ENCODE data around the gene KAT6B. TPM values are rescaled to one million over a fixed set of nuclear protein-coding genes. Genes with fewer than 3 reads are reported as not detected.

The KAT6B gene
- total and polyA plus RNA-seq, 4 donors = 8.5 to 47.5 (median 21.4) TPM

DNA sequence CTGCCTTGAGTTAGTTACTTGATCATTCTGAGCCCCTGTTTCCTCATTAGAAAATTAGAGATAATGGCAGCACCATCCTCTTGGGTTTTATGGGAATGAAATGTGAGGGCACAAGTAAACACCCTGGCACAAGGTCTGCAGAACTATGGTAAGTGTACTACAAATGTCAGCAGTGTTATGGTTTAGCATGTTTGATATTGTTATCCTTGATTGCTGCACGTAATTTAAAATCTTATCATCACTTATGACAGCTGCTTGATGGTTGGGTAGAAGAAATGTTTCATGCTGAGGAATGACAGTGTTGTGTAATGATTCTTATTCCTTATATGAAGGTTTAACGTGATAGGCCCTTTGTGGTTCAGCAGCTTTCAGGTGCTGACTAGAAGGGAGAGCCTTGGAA, 134.3 kb downstream of the KAT6B start:
- Histone ChIP-seq H3K27ac (ENCODE audit: low read depth in 1 of 2, low read length in 2 of 2) (no peak overlapping the region), H3K36me3 (ENCODE audit: control insufficient read depth in 1 of 2, insufficient read depth in 2 of 2, low read length in 1 of 2) (no peaks in the 10 kb centered on the region), H3K27me3 (ENCODE audit: control insufficient read depth in 1 of 2, insufficient read depth in 2 of 2, low read length in 1 of 2) (no peaks in the 10 kb centered on the region), H3K4me1 (ENCODE audit: control insufficient read depth in 1 of 2, insufficient read depth in 2 of 2, low read length in 2 of 2) (peaks cover 0 to 9% of the 10 kb centered on the region in 2 donors), H3K4me3 (ENCODE audit: low read length in 2 of 2) (no peak overlapping the region), H3K9me3 (ENCODE audit: control insufficient read depth, low read length) (no peaks in the 10 kb centered on the region)
- WGBS, 2 donors = 76 to 88% methylated on average over 2 of the region's 2 CpGs
- no peak for ATAC-seq (ENCODE audit: low FRiP score)
- intact Hi-C loops (cut with DNase I) = no loop called here
- DNase-seq = no peak

DNA sequence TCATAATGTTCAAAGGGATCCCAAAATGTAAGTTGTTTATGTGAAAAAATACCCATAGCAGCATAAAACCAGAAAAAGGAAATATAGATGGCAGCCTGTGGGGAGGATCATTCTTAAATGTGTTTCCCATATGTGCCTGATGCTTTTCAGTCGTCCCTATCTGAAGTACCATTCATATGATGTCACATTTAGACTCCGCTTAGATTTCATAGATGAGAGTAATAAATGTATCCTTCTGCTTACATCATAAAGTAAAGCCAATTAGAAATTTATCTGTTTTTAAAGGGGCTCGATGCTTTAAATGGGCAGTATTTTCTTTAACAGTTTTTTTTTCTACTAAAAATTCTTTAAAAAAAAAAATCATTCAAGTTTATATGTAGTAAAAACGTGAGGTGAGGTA, 136.1 kb downstream of the KAT6B start:
- no peak for ATAC-seq (ENCODE audit: low FRiP score)
- intact Hi-C loops (cut with DNase I) = no loop called here

DNA sequence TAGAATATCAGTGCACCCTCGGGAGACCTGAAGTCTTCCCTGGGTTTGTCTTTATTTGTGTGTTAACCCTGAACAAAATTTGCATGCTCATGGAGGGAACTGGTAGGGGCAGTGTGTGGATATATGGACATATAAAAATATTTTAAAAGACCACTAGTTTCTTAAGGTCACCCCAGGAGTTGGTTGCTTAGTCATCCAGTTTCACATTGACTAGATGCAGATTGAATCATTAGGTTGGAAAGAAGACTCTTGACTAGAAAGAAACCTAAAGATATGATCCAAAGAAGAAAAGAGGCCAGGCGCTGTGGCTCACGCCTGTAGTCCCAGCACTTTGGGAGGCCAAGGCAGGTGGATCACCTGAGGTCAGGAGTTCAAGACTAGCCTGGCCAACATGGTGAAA, 137.1 kb downstream of the KAT6B start:
- no peaks in the 10 kb centered on the region for H3K36me3 ChIP-seq (ENCODE audit: control insufficient read depth in 1 of 2, insufficient read depth in 2 of 2, low read length in 1 of 2)
- peaks cover 2% of the 10 kb centered on the region in 2 donors for H3K4me1 ChIP-seq (ENCODE audit: control insufficient read depth in 1 of 2, insufficient read depth in 2 of 2, low read length in 2 of 2)
- no peaks in the 10 kb centered on the region for H3K9me3 ChIP-seq (ENCODE audit: control insufficient read depth, low read length)
- WGBS, 2 donors = 95 to 99% methylated on average over 3 of the region's 3 CpGs
- ATAC-seq (ENCODE audit: low FRiP score) = no peak
- no peak overlapping the region for H3K27ac ChIP-seq (ENCODE audit: low read depth in 1 of 2, low read length in 2 of 2)
- no peak for DNase-seq
- intact Hi-C loops (cut with DNase I) = no loop called here
- H3K27me3 ChIP-seq (ENCODE audit: control insufficient read depth in 1 of 2, insufficient read depth in 2 of 2, low read length in 1 of 2) = no peaks in the 10 kb centered on the region
- no peak overlapping the region for H3K4me3 ChIP-seq (ENCODE audit: low read length in 2 of 2)

More for the DNA sequence above, 136.1 kb downstream of the KAT6B start:
- H3K4me1 ChIP-seq (ENCODE audit: control insufficient read depth in 1 of 2, insufficient read depth in 2 of 2, low read length in 2 of 2) = peaks cover 0 to 6% of the 10 kb centered on the region in 2 donors
- H3K36me3 ChIP-seq (ENCODE audit: control insufficient read depth in 1 of 2, insufficient read depth in 2 of 2, low read length in 1 of 2) = no peaks in the 10 kb centered on the region
- 79% methylated on average over 4 of the region's 4 CpGs for WGBS, 2 donors
- no peaks in the 10 kb centered on the region for H3K9me3 ChIP-seq (ENCODE audit: control insufficient read depth, low read length)
- no peak overlapping the region for H3K27ac ChIP-seq (ENCODE audit: low read depth in 1 of 2, low read length in 2 of 2)
- H3K27me3 ChIP-seq (ENCODE audit: control insufficient read depth in 1 of 2, insufficient read depth in 2 of 2, low read length in 1 of 2) = no peaks in the 10 kb centered on the region
- H3K4me3 ChIP-seq (ENCODE audit: low read length in 2 of 2) = no peak overlapping the region
- DNase-seq = no peak

DNA sequence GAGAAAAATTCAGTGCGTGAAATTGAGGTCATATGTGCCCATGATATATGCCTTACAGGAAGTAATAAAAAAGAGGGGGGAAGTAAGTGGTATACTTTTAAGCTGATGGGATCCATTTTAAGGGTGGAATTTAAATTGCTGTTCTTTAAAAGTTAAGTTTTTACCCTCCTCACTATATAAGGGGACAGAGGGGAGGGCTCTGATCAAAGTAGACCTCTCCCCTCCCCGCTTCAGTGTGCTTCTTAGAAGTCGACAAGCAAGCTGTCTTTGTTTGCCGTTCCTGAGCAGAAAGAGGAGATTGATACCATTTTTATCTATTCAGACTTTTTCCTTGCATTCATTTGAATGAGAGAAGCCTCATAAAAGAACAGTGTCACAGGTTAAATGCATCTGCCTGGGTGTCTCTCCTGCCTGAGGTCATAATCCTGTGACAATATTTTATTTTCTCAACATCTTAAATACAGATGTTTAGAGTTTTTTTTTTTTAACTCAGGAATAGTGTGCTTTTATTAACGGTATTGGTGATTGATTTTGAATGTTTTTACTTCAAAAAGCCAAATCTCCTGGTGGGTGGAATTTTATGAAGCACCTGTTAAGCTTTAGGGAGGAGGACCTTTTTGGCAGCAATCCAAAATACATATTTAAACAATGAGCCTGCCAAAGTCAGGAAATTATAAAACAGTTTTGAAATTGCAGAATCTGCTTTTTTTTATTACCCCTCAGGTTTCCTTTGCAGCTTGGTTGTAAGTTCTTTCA, 141.7 kb downstream of the KAT6B start:
- Histone ChIP-seq H3K9me3 (ENCODE audit: control insufficient read depth, low read length) (no peaks in the 10 kb centered on the region), H3K27me3 (ENCODE audit: control insufficient read depth in 1 of 2, insufficient read depth in 2 of 2, low read length in 1 of 2) (no peaks in the 10 kb centered on the region), H3K27ac (ENCODE audit: low read depth in 1 of 2, low read length in 2 of 2) (no peak overlapping the region), H3K4me1 (ENCODE audit: control insufficient read depth in 1 of 2, insufficient read depth in 2 of 2, low read length in 2 of 2) (peaks cover 2 to 3% of the 10 kb centered on the region in 2 donors), H3K36me3 (ENCODE audit: control insufficient read depth in 1 of 2, insufficient read depth in 2 of 2, low read length in 1 of 2) (no peaks in the 10 kb centered on the region), H3K4me3 (ENCODE audit: low read length in 2 of 2) (no peak overlapping the region)
- DNase-seq (no peak), ATAC-seq (ENCODE audit: low FRiP score) (no peak)
- whole genome bisulfite sequencing, 2 donors = 57 to 65% methylated on average over 5 of the region's 5 CpGs
- intact Hi-C loops (cut with DNase I) = no loop called here

DNA sequence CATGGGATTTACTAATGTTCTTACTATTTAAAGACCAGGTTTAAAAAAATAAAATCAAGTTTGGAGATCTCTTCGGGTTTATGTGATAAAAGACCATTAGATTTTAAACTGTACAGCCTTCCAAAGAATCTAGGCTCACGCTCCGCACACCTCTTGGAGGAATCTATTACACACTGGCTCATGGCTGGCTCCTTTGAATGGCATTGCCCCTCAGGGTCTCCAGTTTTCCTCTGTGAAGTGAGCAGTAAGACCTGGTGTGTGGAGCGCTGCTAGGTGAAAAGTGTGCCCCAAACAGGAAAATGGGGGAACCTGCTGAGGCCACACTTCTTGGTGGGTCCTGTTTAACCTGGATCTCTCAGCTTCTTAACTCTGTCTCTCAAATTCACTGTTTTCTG, 142.3 kb downstream of the KAT6B start:
- no peaks in the 10 kb centered on the region for H3K36me3 ChIP-seq (ENCODE audit: control insufficient read depth in 1 of 2, insufficient read depth in 2 of 2, low read length in 1 of 2)
- H3K4me3 ChIP-seq (ENCODE audit: low read length in 2 of 2) = no peak overlapping the region
- WGBS, 2 donors = 56 to 58% methylated on average over 4 of the region's 4 CpGs

DNA sequence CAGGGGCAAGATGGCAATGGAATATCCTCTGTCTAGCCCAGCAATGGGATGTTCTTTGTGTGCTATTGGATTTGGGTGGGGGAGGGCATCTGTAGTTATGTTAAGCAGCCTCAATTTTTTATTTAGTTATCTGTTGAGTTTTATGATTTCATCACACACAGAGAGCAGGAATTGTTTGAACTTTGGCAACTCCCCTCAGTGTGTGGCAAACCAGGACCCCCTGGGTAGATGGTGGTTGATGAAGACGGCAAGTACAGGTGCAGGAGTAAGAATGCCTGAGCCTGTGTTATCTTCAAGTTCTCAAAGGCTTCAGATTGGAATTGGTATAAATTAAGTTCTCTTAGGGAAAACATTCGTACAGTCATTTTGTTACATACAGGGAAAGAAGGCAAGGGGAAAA, 142.7 kb downstream of the KAT6B start:
- no peaks in the 10 kb centered on the region for H3K27me3 ChIP-seq (ENCODE audit: control insufficient read depth in 1 of 2, insufficient read depth in 2 of 2, low read length in 1 of 2)
- no peak for ATAC-seq (ENCODE audit: low FRiP score)
- 93 to 98% methylated on average over 2 of the region's 2 CpGs for WGBS, 2 donors
- H3K27ac ChIP-seq (ENCODE audit: low read depth in 1 of 2, low read length in 2 of 2) = no peak overlapping the region
- intact Hi-C loops (cut with DNase I) = no loop called here
- H3K4me1 ChIP-seq (ENCODE audit: control insufficient read depth in 1 of 2, insufficient read depth in 2 of 2, low read length in 2 of 2) = peaks cover 2 to 3% of the 10 kb centered on the region in 2 donors
- H3K9me3 ChIP-seq (ENCODE audit: control insufficient read depth, low read length) = no peaks in the 10 kb centered on the region
- H3K36me3 ChIP-seq (ENCODE audit: control insufficient read depth in 1 of 2, insufficient read depth in 2 of 2, low read length in 1 of 2) = no peaks in the 10 kb centered on the region
- no peak overlapping the region for H3K4me3 ChIP-seq (ENCODE audit: low read length in 2 of 2)
- DNase-seq = no peak

More for the DNA sequence above, 142.3 kb downstream of the KAT6B start:
- DNase-seq (no peak), ATAC-seq (ENCODE audit: low FRiP score) (no peak)
- Histone ChIP-seq H3K4me1 (ENCODE audit: control insufficient read depth in 1 of 2, insufficient read depth in 2 of 2, low read length in 2 of 2) (peaks cover 2 to 3% of the 10 kb centered on the region in 2 donors), H3K9me3 (ENCODE audit: control insufficient read depth, low read length) (no peaks in the 10 kb centered on the region), H3K27ac (ENCODE audit: low read depth in 1 of 2, low read length in 2 of 2) (no peak overlapping the region), H3K27me3 (ENCODE audit: control insufficient read depth in 1 of 2, insufficient read depth in 2 of 2, low read length in 1 of 2) (no peaks in the 10 kb centered on the region)
- intact Hi-C loops (cut with DNase I) = no loop called here

DNA sequence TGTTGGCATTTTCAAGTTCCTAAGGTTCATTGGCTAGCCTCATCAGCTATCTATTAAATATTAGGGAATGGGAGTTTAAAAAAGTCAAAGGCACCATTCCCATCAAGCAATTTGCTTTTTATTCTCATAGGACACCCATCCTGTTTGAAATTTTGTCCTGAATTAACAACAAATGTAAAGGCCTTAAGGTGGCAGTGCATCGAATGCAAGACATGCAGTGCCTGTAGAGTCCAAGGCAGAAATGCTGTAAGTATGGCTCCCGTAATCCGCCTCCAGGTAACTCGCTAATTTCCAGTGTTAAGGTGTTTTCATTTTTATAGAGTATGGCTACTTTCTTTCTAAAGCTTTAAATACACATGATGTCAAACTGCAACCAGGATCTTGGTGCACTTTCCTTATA, 143.1 kb downstream of the KAT6B start:
- WGBS, 2 donors = 96% methylated on average over 4 of the region's 4 CpGs
- intact Hi-C loops (cut with DNase I) = no loop called here
- no peak overlapping the region for H3K27ac ChIP-seq (ENCODE audit: low read depth in 1 of 2, low read length in 2 of 2)
- no peak overlapping the region for H3K4me3 ChIP-seq (ENCODE audit: low read length in 2 of 2)
- ATAC-seq (ENCODE audit: low FRiP score) (no peak), DNase-seq (no peak)
- H3K27me3 ChIP-seq (ENCODE audit: control insufficient read depth in 1 of 2, insufficient read depth in 2 of 2, low read length in 1 of 2) = no peaks in the 10 kb centered on the region
- H3K9me3 ChIP-seq (ENCODE audit: control insufficient read depth, low read length) = no peaks in the 10 kb centered on the region
- no peaks in the 10 kb centered on the region for H3K36me3 ChIP-seq (ENCODE audit: control insufficient read depth in 1 of 2, insufficient read depth in 2 of 2, low read length in 1 of 2)
- peaks cover 2 to 3% of the 10 kb centered on the region in 2 donors for H3K4me1 ChIP-seq (ENCODE audit: control insufficient read depth in 1 of 2, insufficient read depth in 2 of 2, low read length in 2 of 2)

DNA sequence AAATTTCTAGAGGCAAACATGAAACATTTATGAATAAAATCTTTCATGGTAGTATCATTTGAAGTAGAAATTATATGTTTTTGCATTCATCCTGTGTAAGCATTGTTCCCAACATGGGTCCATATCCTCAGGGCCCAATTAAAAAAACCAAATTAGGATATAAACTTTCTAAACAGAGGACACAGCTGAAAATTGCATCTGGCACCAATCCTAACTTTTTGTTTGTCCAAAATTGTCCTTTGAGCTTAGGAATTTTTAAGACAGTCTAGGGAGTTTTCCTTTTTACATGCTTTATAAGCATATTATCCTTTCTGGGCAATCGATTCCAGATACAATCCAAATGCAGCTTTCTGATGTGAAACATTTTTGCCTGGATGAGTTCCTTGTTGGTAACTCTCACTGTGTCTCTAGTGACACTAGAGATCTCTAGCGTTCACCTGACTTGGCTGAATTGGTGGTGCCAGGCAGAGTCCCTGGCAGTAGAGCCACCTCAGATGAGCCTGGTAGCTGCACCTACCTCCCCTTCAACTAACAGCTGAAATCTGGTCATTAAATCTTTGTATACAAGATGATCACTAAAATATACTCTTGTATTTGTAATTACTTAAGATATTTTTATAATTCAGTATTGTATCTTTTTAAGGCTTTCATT, 147.5 kb downstream of the KAT6B start:
- ATAC-seq (ENCODE audit: low FRiP score) (no peak), DNase-seq (no peak)
- intact Hi-C loops (cut with DNase I) = no loop called here
- WGBS, 2 donors = 75 to 76% methylated on average over 2 of the region's 2 CpGs
- Histone ChIP-seq H3K27ac (ENCODE audit: low read depth in 1 of 2, low read length in 2 of 2) (no peak overlapping the region), H3K27me3 (ENCODE audit: control insufficient read depth in 1 of 2, insufficient read depth in 2 of 2, low read length in 1 of 2) (no peaks in the 10 kb centered on the region), H3K36me3 (ENCODE audit: control insufficient read depth in 1 of 2, insufficient read depth in 2 of 2, low read length in 1 of 2) (peaks cover 0 to 3% of the 10 kb centered on the region in 2 donors), H3K4me3 (ENCODE audit: low read length in 2 of 2) (no peak overlapping the region), H3K4me1 (ENCODE audit: control insufficient read depth in 1 of 2, insufficient read depth in 2 of 2, low read length in 2 of 2) (peaks cover 0 to under 1% of the 10 kb centered on the region in 2 donors), H3K9me3 (ENCODE audit: control insufficient read depth, low read length) (no peaks in the 10 kb centered on the region)

DNA sequence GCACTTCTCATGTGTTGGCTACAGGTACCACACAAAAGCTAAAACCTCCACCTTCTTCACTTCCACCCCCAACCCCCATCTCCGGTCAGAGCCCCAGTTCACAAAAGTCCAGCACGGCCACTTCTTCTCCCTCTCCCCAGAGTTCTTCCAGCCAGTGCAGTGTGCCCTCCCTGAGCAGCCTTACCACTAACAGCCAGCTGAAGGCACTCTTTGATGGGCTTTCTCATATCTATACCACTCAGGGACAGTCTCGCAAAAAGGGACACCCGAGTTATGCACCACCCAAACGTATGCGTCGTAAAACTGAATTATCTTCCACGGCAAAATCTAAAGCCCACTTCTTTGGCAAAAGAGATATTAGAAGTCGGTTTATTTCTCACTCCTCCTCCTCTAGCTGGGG, 149.4 kb downstream of the KAT6B start:
- no peak for DNase-seq
- Histone ChIP-seq H3K27ac (ENCODE audit: low read depth in 1 of 2, low read length in 2 of 2) (no peak overlapping the region), H3K9me3 (ENCODE audit: control insufficient read depth, low read length) (no peaks in the 10 kb centered on the region), H3K4me1 (ENCODE audit: control insufficient read depth in 1 of 2, insufficient read depth in 2 of 2, low read length in 2 of 2) (no peaks in the 10 kb centered on the region), H3K27me3 (ENCODE audit: control insufficient read depth in 1 of 2, insufficient read depth in 2 of 2, low read length in 1 of 2) (no peaks in the 10 kb centered on the region), H3K36me3 (ENCODE audit: control insufficient read depth in 1 of 2, insufficient read depth in 2 of 2, low read length in 1 of 2) (peaks cover 0 to 3% of the 10 kb centered on the region in 2 donors), H3K4me3 (ENCODE audit: low read length in 2 of 2) (no peak overlapping the region)
- 94 to 95% methylated on average over 9 of the region's 9 CpGs for WGBS, 2 donors
- intact Hi-C loops (cut with DNase I) = no loop called here
- no peak for ATAC-seq (ENCODE audit: low FRiP score)

Data from aorta (tissue), 5 donors.